Frontal cortex (tissue), 4 donors: ENCODE results near the gene IL11. TPM values are rescaled to one million over a fixed set of nuclear protein-coding genes. Genes with fewer than 3 reads are reported as not detected.
"Not testable (repeated sequence)": the region's sequence is repeated elsewhere in the genome, so short reads cannot be mapped to it uniquely, and the experiment has no call there.

Experiments
- DNase-seq, 2 donors: peaks; one replicate each; pipeline ENCODE4 v3.0.0; 2012; ENCODE audit warnings: low spot score in 2 of 2
- FAIRE-seq: peaks from 2 replicates; lab custom pipeline; 2012; peaks lifted over from hg19 to GRCh38; lab: Jason Lieb, UNC
- total RNA-seq: library from RNA; depleted of rRNA; stranded (reverse); fragments of >200 nt; gene quantifications from one replicate; pipeline ENCODE4 v1.2.3, GENCODE V29; 2014
- donor health status: control.
- donor health status: control.
- donor health status: control.

IL11 gene
- total RNA-seq, 1 donor from 2014 or later, result 0.41 TPM

DNA sequence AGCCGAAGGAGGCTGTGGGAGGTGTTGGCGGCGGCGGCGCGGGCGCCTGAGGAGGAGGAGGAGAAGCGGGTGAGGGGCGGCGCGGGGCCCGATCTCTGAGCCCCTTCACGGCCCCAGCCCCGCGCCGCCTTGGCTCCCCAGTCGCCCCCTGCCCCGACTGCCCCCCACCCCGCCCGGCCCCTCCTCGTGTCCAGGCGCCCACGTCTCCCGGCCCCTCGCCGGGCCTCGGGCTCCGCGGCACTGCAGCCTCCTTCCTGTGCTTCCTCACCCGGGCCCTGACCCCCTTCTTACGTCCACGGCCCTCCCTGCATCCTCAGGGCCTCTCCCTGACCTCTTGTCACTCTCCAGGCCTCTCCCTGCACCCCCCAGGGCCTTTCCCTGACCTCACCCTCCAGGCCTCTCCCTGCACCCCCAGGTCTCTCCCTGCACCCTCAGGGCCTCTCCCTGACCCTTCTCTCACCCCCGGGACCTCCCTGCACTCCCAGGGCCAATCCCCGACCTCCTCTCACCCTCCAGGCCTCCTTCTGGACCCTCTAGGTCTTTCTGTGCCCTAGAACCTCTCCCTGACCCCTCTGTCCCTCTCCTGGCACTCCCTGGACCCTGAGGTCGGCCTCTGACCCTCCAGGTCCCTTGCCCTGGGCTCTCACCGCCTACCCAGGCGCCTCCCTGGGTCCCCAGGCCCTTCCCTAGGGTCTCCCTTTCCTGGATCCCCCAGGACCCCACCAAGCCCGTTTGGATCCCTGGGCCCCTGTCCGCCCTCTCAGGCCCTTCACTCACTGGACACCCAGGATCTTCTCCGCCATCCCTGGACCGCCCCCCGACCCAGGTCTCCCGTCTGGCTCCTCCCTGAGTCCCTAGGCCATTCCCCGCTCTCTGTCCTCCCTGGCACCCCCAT, 30.1 kb downstream of the IL11 start:
- DNase-seq, result peak in 1 of 2 donors; percentile 40
- no peak for FAIRE-seq

DNA sequence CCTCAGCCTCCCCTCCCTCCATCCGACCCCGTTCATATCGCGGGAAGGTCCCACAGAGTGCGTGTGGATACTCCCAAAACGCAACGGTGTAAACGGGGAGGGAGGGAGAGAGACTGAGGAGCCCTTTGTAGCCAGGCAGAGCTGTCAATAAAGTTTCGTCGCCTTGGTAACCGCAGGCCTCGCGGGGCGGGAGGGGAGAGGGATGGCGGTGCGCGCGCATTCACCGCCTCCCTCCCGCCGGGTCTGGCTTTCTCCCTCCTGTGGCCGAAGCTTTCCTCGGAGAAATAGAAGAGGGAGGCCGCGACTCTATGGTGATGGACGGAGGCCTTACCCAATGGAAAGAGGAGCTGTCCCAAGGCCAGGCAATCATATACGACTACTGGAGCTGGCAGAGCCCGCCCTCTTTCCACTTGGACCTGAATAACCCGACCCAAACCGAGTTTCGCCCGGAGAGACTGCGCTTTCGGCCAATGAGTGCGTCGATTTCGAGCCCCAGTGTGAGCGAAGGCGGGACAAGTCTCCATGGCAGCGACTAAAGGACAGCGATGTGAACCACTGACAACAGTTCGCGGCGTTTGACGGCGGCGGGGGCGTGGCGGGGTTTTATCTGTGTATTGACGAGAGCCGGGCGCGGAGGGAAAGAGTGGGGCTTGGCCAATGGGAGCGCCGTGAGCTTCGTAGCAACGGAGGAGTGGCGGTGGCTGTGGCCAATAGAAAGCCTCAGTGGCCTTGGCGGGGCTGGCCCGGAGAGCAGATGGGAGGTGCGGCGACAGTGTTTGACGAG, 31.0 kb downstream of the IL11 start, which contains the start of gene KMT5C:
Gene KMT5C (plus strand): TSS at position 772 of the 784 bp plus-strand sequence. CDS start 2,061 bp downstream, outside the sequence.
- DNase-seq (peak; percentile 98), FAIRE-seq (peak; percentile 99)

DNA sequence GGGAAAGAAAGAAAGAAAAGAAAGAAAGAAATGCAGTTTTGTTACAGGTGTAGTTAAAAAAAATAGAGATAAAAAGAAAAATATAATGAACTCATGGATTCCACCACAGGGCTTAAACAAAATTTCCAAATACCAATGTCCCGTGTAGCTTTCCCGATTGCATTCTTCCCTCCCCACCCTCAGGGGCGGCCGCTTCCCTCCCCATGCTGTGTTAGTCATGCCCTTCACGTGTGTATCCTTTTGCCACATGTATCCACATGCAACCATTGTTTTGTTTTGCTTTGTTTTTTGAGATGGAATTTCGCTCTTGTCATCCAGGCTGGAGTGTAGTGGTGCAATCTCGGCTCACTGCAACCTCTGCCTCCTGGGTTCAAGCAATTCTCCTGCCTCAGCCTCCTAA, 34.2 kb downstream of the IL11 start:
- FAIRE-seq (no peak), DNase-seq (no peak)

DNA sequence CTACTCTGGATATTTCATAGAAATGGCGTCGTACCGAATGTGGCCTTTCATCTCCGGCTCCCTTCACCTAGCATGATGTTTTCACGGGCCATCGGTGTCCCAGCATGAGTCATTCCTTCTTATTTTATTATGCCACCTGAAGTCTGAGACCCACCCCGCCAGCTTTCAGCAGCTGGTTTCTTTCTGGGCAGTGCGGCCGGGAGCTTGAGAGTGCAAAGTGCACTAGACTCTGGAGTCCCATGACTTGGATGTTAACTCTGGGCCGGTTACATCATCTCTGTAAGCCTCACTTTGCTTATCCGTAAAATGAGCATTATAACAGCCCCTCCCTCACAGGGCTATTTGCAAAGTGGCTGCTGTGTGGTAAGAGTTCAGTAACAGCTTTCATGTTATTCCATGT, 36.4 kb downstream of the IL11 start:
- DNase-seq, result no peak
- FAIRE-seq, result no peak

DNA sequence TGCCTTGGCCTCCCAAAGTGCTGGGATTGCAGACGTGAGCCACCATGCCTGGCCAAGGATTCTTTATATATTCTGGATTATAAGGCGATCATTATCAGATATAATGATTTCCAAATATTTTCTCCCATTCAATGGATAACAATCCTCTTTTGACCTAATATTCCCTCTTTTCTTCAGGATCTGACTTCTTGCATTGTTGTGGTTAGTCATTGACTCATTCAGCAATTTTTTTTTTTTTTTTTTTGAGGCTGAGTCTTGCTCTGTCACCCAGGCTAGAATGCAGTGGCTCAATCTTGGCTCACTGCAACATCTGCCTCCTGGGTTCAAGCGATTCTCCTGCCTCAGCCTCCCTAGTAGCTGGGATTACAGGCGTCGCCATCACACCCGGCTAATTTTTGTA, 40.5 kb downstream of the IL11 start:
- DNase-seq, FAIRE-seq: not testable (repeated sequence)

DNA sequence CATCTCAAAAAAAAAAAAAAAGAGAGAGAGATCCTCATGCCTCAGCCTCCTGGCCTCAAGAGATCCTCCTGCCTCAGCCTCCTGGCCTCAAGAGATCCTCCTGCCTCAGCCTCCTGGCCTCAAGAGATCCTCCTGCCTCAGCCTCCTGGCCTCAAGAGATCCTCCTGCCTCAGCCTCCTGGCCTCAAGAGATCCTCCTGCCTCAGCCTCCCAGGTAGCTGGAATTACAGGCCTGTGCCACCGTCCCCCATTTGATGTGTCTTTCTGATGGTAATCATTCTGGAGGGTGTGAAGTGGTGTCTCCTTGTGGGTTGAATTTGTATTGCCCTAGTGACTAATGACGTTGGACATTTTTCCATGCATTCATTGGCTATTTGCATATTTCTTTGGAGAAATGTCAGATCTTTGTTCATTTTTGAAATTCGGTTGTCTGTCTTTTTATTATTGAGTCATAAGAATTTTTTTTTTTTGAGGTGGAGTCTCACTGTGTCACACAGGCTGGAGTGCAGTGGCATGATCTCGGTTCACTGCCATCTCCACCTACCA, 41.4 kb downstream of the IL11 start:
- not testable (repeated sequence) for DNase-seq, FAIRE-seq

DNA sequence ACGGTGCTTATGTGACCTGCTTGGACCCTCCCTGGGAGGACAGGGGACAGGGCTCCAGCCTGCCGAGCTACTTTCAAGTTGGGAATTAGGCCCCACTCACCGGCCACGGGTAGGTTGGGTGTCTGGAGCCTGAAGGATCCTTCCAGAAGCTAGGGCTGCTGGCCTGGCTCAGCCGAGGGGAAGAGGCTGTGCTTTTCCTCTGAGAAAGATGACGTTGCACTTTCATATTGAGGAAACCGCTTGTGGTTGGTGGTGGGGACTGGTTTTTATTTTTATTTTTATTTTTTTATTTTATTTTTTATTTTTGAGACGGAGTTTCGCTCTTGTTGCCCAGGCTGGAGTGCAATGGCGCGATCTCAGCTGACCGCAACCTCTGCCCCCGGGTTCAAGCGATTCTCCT, 45.1 kb downstream of the IL11 start, which contains the start of gene TMEM150B:
Gene TMEM150B (minus strand): TSS at position 170 of the 400 bp plus-strand sequence. CDS start 4,305 bp downstream, outside the sequence.
- FAIRE-seq (no peak), DNase-seq (no peak)

DNA sequence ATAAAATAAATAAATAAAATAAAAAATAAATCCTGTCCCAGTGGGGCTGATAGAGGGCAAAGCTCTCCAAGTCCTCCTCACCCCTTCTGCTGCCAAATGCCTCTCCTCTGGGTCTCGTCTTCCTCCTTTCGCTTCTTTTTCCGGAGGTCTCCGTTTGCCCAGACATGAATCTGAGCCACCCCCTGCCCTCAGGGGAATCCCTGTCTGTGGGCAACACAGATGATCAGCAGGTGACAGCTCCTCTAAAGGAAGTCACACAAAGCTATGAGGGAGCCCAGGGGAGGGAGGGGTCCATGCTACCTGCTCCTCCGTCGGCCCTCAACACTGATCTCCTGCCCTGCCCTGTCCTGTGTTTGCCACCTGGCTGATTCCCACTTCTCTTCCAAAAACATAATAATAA, 45.6 kb downstream of the IL11 start:
- no peak for DNase-seq
- FAIRE-seq, result no peak

DNA sequence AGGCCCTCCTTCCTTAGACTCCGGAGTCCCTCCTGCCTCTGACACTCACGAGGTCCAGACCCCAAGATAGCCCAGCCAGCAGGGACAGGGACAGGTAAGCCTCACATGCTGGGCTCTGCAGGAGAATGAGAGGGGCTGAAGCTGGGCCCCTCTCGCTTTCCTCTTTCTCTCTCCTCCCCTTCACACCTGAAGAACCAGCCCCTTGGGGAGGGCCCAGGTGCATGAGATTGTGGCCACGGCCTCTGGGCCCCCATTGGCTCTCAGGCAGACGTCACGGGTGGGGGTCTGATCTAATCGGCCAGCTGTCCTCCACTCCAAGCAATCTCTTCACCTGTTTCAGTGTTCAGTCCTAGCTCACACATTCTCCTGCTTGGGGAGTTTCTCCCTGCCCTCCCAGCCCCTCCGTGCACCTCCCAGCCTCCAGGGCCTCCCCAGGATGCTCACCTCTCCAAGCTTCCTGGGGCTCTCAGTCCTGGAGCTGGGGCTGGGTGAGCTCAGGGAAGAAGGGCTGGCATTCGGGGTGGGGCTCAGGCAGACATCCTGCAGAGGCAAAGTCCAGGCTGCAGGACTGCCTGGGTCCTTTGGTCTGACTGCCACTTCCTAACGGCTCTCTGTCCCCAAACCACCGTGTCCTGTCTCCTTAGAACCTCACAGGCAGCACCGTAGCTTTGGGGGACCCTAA, 47.9 kb downstream of the IL11 start:
- FAIRE-seq, result no peak
- no peak for DNase-seq

DNA sequence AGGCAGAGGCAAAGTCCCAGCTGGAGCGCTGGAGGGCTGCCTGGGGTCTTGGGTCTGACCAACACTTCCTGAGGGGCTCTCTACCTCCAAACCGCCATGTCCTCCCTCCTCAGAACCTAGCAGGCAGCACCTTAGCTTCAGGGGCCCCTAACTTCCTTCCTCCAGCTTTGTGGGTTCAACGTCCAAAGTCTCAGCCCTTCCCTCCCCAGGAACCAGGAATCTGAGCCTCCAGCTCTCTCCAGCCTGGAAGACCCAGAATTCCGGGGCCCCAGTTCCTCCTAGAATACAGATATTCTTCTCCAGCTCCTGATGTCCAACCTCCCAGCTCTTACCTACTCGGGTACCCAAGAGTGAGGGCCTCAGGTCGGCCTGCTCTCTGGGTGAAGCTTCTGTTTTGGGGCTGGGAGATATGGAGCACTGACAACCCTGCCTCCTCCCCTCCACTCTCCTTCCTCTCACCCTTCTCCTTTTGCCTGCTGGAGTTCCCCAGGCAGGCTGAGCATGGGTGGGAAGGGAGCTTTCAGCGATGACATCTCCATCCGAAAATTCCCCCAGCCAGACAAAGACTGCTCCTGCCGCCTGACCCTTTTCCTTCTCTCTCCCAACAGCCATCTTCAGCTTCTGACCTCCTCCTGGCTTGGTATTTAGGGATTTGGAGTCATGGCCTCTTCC, 48.7 kb downstream of the IL11 start:
- DNase-seq (no peak), FAIRE-seq (no peak)

DNA sequence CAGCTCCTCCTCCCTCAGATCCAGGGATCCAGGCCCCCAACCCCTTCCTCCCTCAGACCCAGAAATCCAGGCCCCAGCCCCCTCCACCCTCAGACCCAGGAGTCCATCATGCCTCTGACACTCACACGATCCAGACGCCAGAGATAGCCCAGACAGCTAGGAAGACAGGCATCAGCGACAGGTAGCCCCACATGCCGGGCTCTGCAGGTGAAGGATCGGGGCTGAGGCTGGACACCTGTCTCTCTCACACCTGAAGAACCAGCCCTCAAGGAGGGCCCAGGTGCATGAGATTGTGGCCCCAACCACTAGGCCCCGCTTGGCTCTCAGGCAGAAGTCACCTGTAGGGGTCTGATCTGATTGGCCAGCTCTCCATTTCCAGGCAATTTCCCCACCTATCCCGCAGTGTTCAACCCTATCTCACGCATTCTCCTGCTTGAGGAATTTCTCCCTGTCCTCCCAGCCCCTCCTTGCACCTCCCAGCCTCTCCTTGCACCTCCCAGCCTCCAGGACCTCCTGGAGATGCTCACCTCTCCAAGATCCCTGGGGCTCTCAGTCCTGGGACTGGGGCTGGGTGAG, 49.3 kb downstream of the IL11 start:
- FAIRE-seq (no peak), DNase-seq (no peak)

DNA sequence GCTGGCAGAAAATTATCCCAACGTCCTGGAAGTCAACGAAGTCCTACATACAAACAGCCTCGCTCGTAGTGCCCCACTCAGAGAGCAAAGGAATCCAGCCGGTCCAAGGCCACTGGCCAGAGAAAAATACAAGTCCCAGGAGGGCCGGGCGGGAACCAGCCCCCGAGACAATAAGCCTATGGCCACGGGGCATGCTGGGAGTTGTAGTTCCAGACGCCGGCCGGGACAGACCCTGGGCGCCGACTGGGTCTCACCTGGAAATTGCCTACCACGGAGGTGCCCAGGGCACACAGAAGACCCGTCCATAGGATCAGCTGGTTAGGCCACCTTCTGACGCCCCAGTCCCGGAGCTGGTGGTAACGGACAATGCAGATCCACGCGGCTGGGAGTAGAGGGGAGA, 50.5 kb downstream of the IL11 start:
- no peak for FAIRE-seq

DNA sequence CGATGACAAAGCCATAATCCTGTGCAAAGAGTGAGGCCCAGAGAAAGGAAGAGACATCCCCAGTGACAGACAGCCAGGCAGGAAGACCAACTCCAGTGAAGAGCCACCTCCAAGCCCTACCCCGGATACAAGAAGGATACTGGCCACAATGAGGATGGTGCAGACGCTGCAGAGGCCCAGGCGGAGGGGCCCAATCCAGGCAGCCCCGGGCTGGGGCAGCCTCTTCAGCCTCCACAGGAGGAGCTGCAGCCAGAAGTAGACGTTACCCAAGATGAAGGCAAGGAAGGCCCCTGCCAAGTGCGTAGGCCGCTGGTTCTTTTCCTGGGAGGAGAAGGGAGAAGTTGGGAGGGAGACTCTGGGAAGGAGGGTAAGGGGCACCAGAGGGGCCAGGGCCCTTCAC, 53.6 kb downstream of the IL11 start:
- FAIRE-seq (no peak), DNase-seq (no peak)

More for the DNA sequence above, 50.5 kb downstream of the IL11 start:
- DNase-seq, result peak in 1 of 2 donors; percentile 62

DNA sequence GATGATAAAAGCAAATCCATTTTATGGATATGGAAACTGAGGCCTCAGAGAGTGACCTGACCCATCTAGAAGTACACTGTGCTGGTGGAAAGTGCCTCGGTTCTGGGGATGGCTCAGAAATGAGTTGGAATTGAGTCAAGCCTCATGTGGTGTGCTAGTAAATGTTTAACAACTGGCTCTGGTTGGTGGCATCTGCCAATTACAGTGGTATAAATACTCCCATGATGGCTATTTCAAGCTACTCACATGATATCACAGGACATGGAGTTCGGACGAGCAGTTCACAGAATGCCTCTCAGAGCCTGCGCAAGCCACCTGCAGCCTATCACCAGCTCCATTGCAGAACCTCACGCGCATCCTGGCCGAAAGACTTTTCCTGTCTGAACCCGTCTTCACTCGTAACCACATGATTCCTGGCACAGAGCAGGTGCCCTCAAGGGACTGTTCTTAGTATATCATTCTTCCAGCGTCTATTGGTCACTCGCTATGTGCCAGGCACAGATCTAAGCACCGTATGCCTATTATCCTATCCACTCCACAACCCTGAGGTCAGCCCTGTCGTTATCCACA, 54.2 kb downstream of the IL11 start:
- FAIRE-seq (no peak), DNase-seq (no peak)

DNA sequence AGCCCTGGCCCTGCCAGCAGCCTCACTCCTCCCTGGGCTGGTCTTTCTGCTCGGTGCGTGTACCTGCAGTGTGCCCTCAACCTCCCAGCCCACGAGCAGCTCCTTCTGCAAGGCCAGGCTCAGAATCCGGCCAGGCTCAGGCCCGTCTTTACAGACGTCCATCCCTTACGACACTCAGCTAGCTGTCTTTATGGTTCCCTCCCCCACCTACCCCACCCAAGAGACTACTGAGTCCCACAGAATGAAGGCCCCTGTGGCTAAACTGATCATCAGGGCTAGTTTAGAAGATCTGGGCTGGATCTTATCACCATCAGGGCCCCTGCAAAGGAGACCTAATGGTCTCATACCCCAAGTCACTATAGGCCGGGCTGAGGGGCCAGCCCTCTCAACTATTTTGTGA, 55.9 kb downstream of the IL11 start:
- no peak for FAIRE-seq
- DNase-seq, result no peak
